H9 (cell line): ENCODE data around the gene LMBRD2. TPM values are rescaled to one million over a fixed set of nuclear protein-coding genes. Genes with fewer than 3 reads are reported as not detected.
"Not testable (repeated sequence)": the region's sequence is repeated elsewhere in the genome, so short reads cannot be mapped to it uniquely, and the experiment has no call there.

Source experiments
- DNase-seq: peaks from one replicate; pipeline ENCODE4 v3.0.0-alpha.2; 2017
- H2AFZ ChIP-seq: one replicate; pipeline ENCODE4 v1.6.1; 2013; ENCODE audit warnings: mild to moderate bottlenecking, low read length, control low read depth, moderate library complexity
- H2AK5ac ChIP-seq: 2 replicates; pipeline ENCODE4 v1.6.1; 2013; ENCODE audit warnings: low read length, control low read depth, mixed read lengths; ENCODE audit not compliant: insufficient read length
- H2BK120ac ChIP-seq: one replicate; pipeline ENCODE4 v1.6.1; 2013; ENCODE audit warnings: low read depth, mild to moderate bottlenecking, low read length, control low read depth, inconsistent platforms; ENCODE audit not compliant: poor library complexity, severe bottlenecking
- H2BK12ac ChIP-seq: 2 replicates; pipeline ENCODE4 v1.6.1; 2013; ENCODE audit warnings: low read length, control low read depth, mixed read lengths, low read depth; ENCODE audit not compliant: insufficient read length
- H2BK15ac ChIP-seq: 2 replicates; pipeline ENCODE4 v1.6.1; 2013; ENCODE audit warnings: low read depth, low read length, control low read depth
- H2BK20ac ChIP-seq: one replicate; pipeline ENCODE4 v1.6.1; 2013; ENCODE audit warnings: low read depth, mild to moderate bottlenecking, low read length, control low read depth, inconsistent platforms; ENCODE audit not compliant: poor library complexity, severe bottlenecking
- H2BK5ac ChIP-seq: 2 replicates; pipeline ENCODE4 v1.6.1; 2013; ENCODE audit warnings: low read length, control low read depth, mixed read lengths; ENCODE audit not compliant: insufficient read length
- H3K14ac ChIP-seq: 2 replicates; pipeline ENCODE4 v1.6.1; 2013; ENCODE audit warnings: low read length, control low read depth; ENCODE audit not compliant: insufficient read depth
- H3K18ac ChIP-seq: 2 replicates; pipeline ENCODE4 v1.6.1; 2013; ENCODE audit warnings: low read depth, mild to moderate bottlenecking, mixed read lengths, low read length, control low read depth; ENCODE audit not compliant: insufficient read length
- H3K23ac ChIP-seq: 2 replicates; pipeline ENCODE4 v1.6.1; 2013; ENCODE audit warnings: low read length, control low read depth, mixed read lengths, low read depth; ENCODE audit not compliant: insufficient read length
- H3K23me2 ChIP-seq: 2 replicates; pipeline ENCODE4 v1.6.1; 2013; ENCODE audit warnings: low read depth, mild to moderate bottlenecking, mixed read lengths, low read length, control low read depth; ENCODE audit not compliant: insufficient read length, poor library complexity, severe bottlenecking
- H3K27ac ChIP-seq: 2 replicates; pipeline ENCODE4 v1.5.1; 2013; ENCODE audit warnings: low read length, control low read depth, mixed read lengths, low read depth; ENCODE audit not compliant: insufficient read length
- H3K27me3 ChIP-seq: 2 replicates; pipeline ENCODE4 v1.6.1; 2013; ENCODE audit warnings: low read length, control low read depth, inconsistent platforms; ENCODE audit not compliant: insufficient read depth
- H3K4ac ChIP-seq: 2 replicates; pipeline ENCODE4 v1.6.1; 2013; ENCODE audit warnings: low read depth, mild to moderate bottlenecking, control low read depth, inconsistent platforms, low read length, moderate library complexity
- H3K4me1 ChIP-seq: 2 replicates; pipeline ENCODE4 v1.6.1; 2013; ENCODE audit warnings: low read length, control low read depth, inconsistent platforms; ENCODE audit not compliant: insufficient read depth
- H3K4me2 ChIP-seq: 2 replicates; pipeline ENCODE4 v1.6.1; 2013; ENCODE audit warnings: low read length, control low read depth, mixed read lengths; ENCODE audit not compliant: insufficient read length, insufficient read depth
- H3K56ac ChIP-seq: 2 replicates; pipeline ENCODE4 v1.6.1; 2013; ENCODE audit warnings: low read depth, mild to moderate bottlenecking, mixed read lengths, low read length, control low read depth; ENCODE audit not compliant: insufficient read length
- H3K79me1 ChIP-seq: 2 replicates; pipeline ENCODE4 v1.6.1; 2013; ENCODE audit warnings: low read depth, mild to moderate bottlenecking, moderate library complexity, low read length, control low read depth, inconsistent platforms; ENCODE audit not compliant: insufficient read depth, poor library complexity, severe bottlenecking
- H3K79me2 ChIP-seq: 2 replicates; pipeline ENCODE4 v1.6.1; 2013; ENCODE audit warnings: low read length, control low read depth, inconsistent platforms; ENCODE audit not compliant: insufficient read depth
- H3K9ac ChIP-seq: 2 replicates; pipeline ENCODE4 v1.6.1; 2013; ENCODE audit warnings: low read length, control low read depth, mixed read lengths; ENCODE audit not compliant: insufficient read length; ENCODE audit errors: extremely low read depth
- H3K9me3 ChIP-seq: one replicate; pipeline ENCODE4 v1.6.1; 2013; ENCODE audit warnings: low read depth, low read length, inconsistent platforms; ENCODE audit not compliant: control insufficient read depth
- H3T11ph ChIP-seq: one replicate; pipeline ENCODE4 v1.6.1; 2013; ENCODE audit warnings: mild to moderate bottlenecking, low read length, control low read depth, inconsistent platforms
- H4K20me1 ChIP-seq: one replicate; pipeline ENCODE4 v1.6.1; 2013; ENCODE audit not compliant: control insufficient read depth, insufficient read length, insufficient read depth
- H4K5ac ChIP-seq: 2 replicates; pipeline ENCODE4 v1.6.1; 2013; ENCODE audit warnings: low read depth, mild to moderate bottlenecking, mixed read lengths, low read length, control low read depth; ENCODE audit not compliant: insufficient read length
- H4K8ac ChIP-seq: replicated peaks from 2 replicates; pipeline ENCODE4 v1.6.1; 2013; ENCODE audit warnings: low read length, control low read depth, mixed read lengths, low read depth; ENCODE audit not compliant: insufficient read length
- H4K91ac ChIP-seq: 2 replicates; pipeline ENCODE4 v1.6.1; 2013; ENCODE audit warnings: low read depth, mild to moderate bottlenecking, moderate library complexity, mixed read lengths, low read length, control low read depth; ENCODE audit not compliant: insufficient read length
- H3K27ac Mint-ChIP-seq, 3 experiments: 2 replicates in 2 of 3; 3 replicates in 1 of 3; pipeline ENCODE4 v1.8.0; 2020 to 2021; ENCODE audit warnings: mixed read lengths in 3 of 3, mild to moderate bottlenecking in 1 of 3, moderate library complexity in 1 of 3
- H3K27me3 Mint-ChIP-seq: 2 replicates; pipeline ENCODE4 v1.8.0; 2021; ENCODE audit warnings: low read depth, mild to moderate bottlenecking, moderate library complexity, mixed read lengths
- H3K36me3 Mint-ChIP-seq, 3 experiments: 2 replicates in 2 of 3; 3 replicates in 1 of 3; pipeline ENCODE4 v1.8.0; 2020 to 2021; ENCODE audit warnings: low read depth in 3 of 3, mixed read lengths in 3 of 3; ENCODE audit not compliant: insufficient read depth in 1 of 3
- H3K4me1 Mint-ChIP-seq, 2 experiments: 2 replicates each; pipeline ENCODE4 v1.8.0; 2020; ENCODE audit warnings: mixed read lengths in 2 of 2
- H3K4me3 Mint-ChIP-seq, 2 experiments: 2 replicates in 1 of 2; 3 replicates in 1 of 2; pipeline ENCODE4 v1.8.0; 2020 to 2021; ENCODE audit warnings: mild to moderate bottlenecking in 2 of 2, mixed read lengths in 2 of 2, moderate library complexity in 1 of 2
- H3K9me3 Mint-ChIP-seq, 2 experiments: 2 replicates in 1 of 2; 3 replicates in 1 of 2; pipeline ENCODE4 v1.8.0; 2020; ENCODE audit warnings: mild to moderate bottlenecking in 2 of 2, mixed read lengths in 2 of 2, moderate library complexity in 1 of 2
- WGBS: extraction: QIAGEN DNeasy Blood & Tissue Kit; methylation state at CpG from one replicate; pipeline ENCODE4 v1.1.7; 2013; ENCODE audit warnings: missing lambda C conversion rate, low lambda C conversion rate, mixed read lengths; ENCODE audit not compliant: insufficient read length; ENCODE audit errors: extremely low coverage; 5-methylcytosine and 5-hydroxymethylcytosine counted together
- total RNA-seq: library from RNA; stranded (reverse); gene quantifications from 2 replicates; pipeline ENCODE4 v1.2.1, GENCODE V29; 2021
- TF ChIP-seq, protein P1 (sequence below): fragments of 200-600 bp; sonication (generic); conservative IDR thresholded peaks from 3 replicates; pipeline ENCODE4 v1.8.0; 2021; ENCODE audit warnings: antibody characterized with exemption, mild to moderate bottlenecking

Gene LMBRD2
- total RNA-seq, 1 experiment from 2014 or later = 5.3 TPM

DNA sequence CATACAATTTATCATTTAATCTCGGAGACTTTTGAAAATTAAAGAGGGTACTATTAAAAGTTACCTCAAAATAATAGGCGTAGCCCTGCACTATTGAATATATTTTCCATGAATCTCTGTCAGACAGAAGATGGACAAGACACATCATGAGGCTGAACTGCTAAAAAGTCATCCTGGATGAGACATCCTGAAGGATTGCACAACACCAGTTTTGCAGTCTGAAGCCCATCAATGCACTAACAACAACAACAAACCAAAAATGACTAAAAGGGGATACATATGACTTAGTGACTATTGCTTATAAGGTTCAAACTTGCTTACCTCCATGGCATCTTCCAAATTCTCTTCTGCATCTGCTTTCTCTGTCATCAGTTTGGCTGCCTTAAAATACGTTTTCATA lies 15.7 kb downstream of the LMBRD2 start:
- Mint-ChIP-seq H3K27ac (no peak overlapping the region), H3K36me3 (peaks cover 0 to 11% (median 6%) of the 10 kb centered on the region in 3 experiments; a peak in 4 of 7 replicates), H3K4me1 (peaks cover 0 to 5% of the 10 kb centered on the region in 2 experiments; a peak in 1 of 4 replicates), H3K27me3 (no peaks in the 10 kb centered on the region; the same call in 1 of the 2 replicates), H3K9me3 (no peaks in the 10 kb centered on the region), H3K4me3 (no peak overlapping the region)
- Histone ChIP-seq H2AFZ (no peak overlapping the region), H4K20me1 (no peaks in the 10 kb centered on the region), H2BK12ac (no peak overlapping the region), H3K4me2 (no peak overlapping the region), H3K79me2 (no peaks in the 10 kb centered on the region), H3K56ac (no peak overlapping the region), H3K9ac (no peak overlapping the region), H3K27ac (no peak overlapping the region), H3K23ac (no peak overlapping the region), H3K27me3 (no peaks in the 10 kb centered on the region), H2BK5ac (no peak overlapping the region), H3K14ac (no peak overlapping the region), H3K4me1 (no peaks in the 10 kb centered on the region), H4K91ac (no peak overlapping the region), H4K8ac (no peak overlapping the region), H3T11ph (no peak overlapping the region), H2AK5ac (no peak overlapping the region), H2BK15ac (no peak overlapping the region), H2BK20ac (no peak overlapping the region), H3K18ac (no peak overlapping the region), H2BK120ac (no peak overlapping the region), H3K9me3 (no peaks in the 10 kb centered on the region), H3K79me1 (no peaks in the 10 kb centered on the region), H3K4ac (no peak overlapping the region), H3K23me2 (no peaks in the 10 kb centered on the region), H4K5ac (no peak overlapping the region)
- no peak for DNase-seq
- no CpG with 5 or more reads among the region's 3 CpGs for WGBS
- TF ChIP-seq, protein P1, sequence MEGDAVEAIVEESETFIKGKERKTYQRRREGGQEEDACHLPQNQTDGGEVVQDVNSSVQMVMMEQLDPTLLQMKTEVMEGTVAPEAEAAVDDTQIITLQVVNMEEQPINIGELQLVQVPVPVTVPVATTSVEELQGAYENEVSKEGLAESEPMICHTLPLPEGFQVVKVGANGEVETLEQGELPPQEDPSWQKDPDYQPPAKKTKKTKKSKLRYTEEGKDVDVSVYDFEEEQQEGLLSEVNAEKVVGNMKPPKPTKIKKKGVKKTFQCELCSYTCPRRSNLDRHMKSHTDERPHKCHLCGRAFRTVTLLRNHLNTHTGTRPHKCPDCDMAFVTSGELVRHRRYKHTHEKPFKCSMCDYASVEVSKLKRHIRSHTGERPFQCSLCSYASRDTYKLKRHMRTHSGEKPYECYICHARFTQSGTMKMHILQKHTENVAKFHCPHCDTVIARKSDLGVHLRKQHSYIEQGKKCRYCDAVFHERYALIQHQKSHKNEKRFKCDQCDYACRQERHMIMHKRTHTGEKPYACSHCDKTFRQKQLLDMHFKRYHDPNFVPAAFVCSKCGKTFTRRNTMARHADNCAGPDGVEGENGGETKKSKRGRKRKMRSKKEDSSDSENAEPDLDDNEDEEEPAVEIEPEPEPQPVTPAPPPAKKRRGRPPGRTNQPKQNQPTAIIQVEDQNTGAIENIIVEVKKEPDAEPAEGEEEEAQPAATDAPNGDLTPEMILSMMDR = no peak

DNA sequence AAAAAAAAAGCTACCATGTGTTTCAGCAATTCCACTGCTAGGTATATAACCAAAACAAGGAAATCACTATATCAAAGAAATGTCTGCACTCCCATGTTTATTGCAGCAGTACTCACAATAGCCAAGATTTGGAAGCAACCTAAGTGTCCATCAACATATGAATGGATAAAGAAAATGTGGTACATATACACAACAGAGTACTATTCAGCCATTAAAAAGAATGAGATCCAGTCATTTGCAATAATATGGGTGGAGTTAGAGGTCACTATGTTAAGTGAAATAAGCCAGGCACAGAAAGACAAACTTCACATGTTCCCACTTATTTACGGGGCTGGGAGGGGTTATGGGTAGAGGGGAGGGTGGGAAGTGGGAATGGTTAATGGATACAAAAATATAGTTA lies 18.7 kb downstream of the LMBRD2 start:
- H2BK5ac ChIP-seq, H2BK120ac ChIP-seq, H3K9me3 ChIP-seq, H3K23me2 ChIP-seq, H2BK15ac ChIP-seq, H3K27ac ChIP-seq, H3K27me3 ChIP-seq, H3K79me1 ChIP-seq, H3K79me2 ChIP-seq, H2AK5ac ChIP-seq, DNase-seq, H3K9me3 Mint-ChIP-seq, H4K20me1 ChIP-seq, H3K4me1 Mint-ChIP-seq, H4K5ac ChIP-seq, H2AFZ ChIP-seq, H3K4me3 Mint-ChIP-seq, H4K91ac ChIP-seq, H2BK20ac ChIP-seq, H3K4me1 ChIP-seq, H3K27ac Mint-ChIP-seq, H3K9ac ChIP-seq, H3K27me3 Mint-ChIP-seq, H4K8ac ChIP-seq, H3K4ac ChIP-seq, H3K18ac ChIP-seq, H2BK12ac ChIP-seq, H3K56ac ChIP-seq, H3K4me2 ChIP-seq, H3K14ac ChIP-seq, H3K23ac ChIP-seq, H3T11ph ChIP-seq: not testable (repeated sequence)
- peaks cover 0 to 15% (median 3%) of the 10 kb centered on the region in 3 experiments; a peak in 4 of 7 replicates for H3K36me3 Mint-ChIP-seq
- WGBS = no CpG with 5 or more reads among the region's 1 CpG
